ENCODE results near the gene UBE2N.

UBE2N gene

GRCh38 chr12:93379326-93379980 lies 62.3 kb downstream of the UBE2N start:
- DNase-seq: no peak

GRCh38 chr12:93378998-93379325 lies 62.8 kb downstream of the UBE2N start:
- DNase-seq: no peak

GRCh38 chr12:93378196-93378997 lies 63.4 kb downstream of the UBE2N start:
- DNase-seq: peak; percentile 65

- peak; percentile 95 for DNase-seq
Measured at GRCh38 chr12:93377252-93378195, 64.2 kb downstream of the UBE2N start, which contains the start of gene NUDT4. TSS of gene NUDT4 (plus strand) at chr12:93377925. CDS start at chr12:93378323, 398 bp downstream.

- DNase-seq: no peak
Measured at GRCh38 chr12:93376436-93377251, 65.1 kb downstream of the UBE2N start.

- no peak for DNase-seq
Measured at GRCh38 chr12:93375906-93376305, 65.8 kb downstream of the UBE2N start.

GRCh38 chr12:93373961-93374656 lies 67.6 kb downstream of the UBE2N start:
- no peak for DNase-seq

- no peak for DNase-seq
Measured at GRCh38 chr12:93370947-93371346, 70.8 kb downstream of the UBE2N start.

GRCh38 chr12:93369505-93369904 lies 72.2 kb downstream of the UBE2N start:
- no peak for DNase-seq

- DNase-seq: no peak
Measured at GRCh38 chr12:93368766-93369165, 73.0 kb downstream of the UBE2N start.

- DNase-seq: no peak
Measured at GRCh38 chr12:93366422-93366821, 75.3 kb downstream of the UBE2N start.

GRCh38 chr12:93365616-93366405 lies 75.9 kb downstream of the UBE2N start:
- no peak for DNase-seq

GRCh38 chr12:93363841-93364297 lies 77.9 kb downstream of the UBE2N start:
- DNase-seq: no peak

- DNase-seq: no peak
Measured at GRCh38 chr12:93361151-93361919, 80.4 kb downstream of the UBE2N start.

- DNase-seq: no peak
Measured at GRCh38 chr12:93360688-93361087, 81.1 kb downstream of the UBE2N start.

- DNase-seq: no peak
Measured at GRCh38 chr12:93358821-93359220, 82.9 kb downstream of the UBE2N start.

- no peak for DNase-seq
Measured at GRCh38 chr12:93358058-93358457, 83.7 kb downstream of the UBE2N start.

- DNase-seq: no peak
Measured at GRCh38 chr12:93356214-93356613, 85.5 kb downstream of the UBE2N start.
